ENCODE results near the gene RTL1. TPM values are rescaled to one million over a fixed set of nuclear protein-coding genes. Genes with fewer than 3 reads are reported as not detected.

RTL1 gene
- total RNA-seq, 1 donor from 2014 or later, result not detected

DNA sequence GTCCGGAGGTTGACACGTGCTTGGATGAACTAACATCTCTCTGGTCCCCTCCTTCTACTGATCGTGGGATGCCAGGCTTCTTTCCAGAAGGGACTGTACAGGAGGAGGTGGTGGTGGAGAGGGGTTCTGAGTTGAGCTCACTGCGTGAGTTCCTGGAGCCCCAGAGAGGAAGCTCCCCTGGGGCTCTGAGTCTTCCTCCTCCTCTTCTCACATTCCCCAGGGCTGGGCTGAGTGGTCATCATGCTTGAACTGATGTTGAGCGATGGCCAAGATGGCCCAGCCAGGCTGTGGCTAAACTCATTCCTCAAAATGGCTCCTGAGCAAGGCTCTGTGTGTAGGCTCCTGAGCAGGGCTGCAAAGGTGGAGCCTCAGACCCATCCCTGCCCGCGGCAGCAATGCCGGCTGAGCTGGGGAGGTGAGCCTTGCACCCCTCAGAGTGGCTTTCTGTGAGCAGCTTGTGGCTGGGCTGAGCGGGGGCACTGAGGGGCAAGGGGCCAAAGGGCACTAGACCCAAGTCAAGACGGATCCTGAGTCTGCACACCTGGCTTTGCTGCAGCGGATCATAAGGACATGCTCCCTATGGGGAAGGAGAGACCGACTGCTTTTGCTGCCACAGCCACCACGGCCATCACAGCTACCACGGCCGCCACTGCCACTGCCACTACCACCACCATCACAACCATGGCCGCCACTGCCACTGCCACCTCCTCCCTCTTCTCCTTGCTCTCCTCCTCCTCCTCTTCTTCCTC lies 42.2 kb downstream of the RTL1 start:
- Histone ChIP-seq H3K4me3 (no peak overlapping the region), H3K9me3 (no peaks in the 10 kb centered on the region), H3K36me3 (no peaks in the 10 kb centered on the region), H3K4me1 (no peaks in the 10 kb centered on the region), H3K27ac (no peak overlapping the region), H3K27me3 (peaks cover 7% of the 10 kb centered on the region)
- DNase-seq (peak; percentile 28), ATAC-seq (no peak)
- TF ChIP-seq, protein P1, sequence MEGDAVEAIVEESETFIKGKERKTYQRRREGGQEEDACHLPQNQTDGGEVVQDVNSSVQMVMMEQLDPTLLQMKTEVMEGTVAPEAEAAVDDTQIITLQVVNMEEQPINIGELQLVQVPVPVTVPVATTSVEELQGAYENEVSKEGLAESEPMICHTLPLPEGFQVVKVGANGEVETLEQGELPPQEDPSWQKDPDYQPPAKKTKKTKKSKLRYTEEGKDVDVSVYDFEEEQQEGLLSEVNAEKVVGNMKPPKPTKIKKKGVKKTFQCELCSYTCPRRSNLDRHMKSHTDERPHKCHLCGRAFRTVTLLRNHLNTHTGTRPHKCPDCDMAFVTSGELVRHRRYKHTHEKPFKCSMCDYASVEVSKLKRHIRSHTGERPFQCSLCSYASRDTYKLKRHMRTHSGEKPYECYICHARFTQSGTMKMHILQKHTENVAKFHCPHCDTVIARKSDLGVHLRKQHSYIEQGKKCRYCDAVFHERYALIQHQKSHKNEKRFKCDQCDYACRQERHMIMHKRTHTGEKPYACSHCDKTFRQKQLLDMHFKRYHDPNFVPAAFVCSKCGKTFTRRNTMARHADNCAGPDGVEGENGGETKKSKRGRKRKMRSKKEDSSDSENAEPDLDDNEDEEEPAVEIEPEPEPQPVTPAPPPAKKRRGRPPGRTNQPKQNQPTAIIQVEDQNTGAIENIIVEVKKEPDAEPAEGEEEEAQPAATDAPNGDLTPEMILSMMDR (IDR thresholded peaks at IDR 0.05), result no peak
- intact Hi-C loops (cut with DNase I), result no loop called here

DNA sequence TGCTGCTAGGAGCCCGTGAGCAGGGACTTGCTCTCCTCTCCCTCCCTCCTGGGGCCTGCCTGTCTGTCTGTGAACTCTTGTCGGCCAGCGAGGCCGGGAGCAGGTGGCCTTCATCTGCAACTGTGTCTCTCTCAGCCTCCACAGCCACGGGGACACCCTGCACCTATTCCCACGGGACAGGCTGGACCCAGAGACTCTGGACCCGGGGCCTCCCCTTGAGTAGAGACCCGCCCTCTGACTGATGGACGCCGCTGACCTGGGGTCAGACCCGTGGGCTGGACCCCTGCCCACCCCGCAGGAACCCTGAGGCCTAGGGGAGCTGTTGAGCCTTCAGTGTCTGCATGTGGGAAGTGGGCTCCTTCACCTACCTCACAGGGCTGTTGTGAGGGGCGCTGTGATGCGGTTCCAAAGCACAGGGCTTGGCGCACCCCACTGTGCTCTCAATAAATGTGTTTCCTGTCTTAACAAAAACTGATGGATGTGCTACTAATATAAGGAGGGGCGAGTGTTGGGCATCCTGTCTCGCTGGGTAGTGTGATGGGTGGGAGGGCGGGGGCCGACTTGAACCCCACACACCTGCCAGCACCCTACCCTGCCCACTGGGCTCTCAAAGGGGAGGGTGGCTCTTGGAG lies 42.9 kb downstream of the RTL1 start:
- no peaks in the 10 kb centered on the region for H3K4me1 ChIP-seq
- H3K27ac ChIP-seq, result no peak overlapping the region
- TF ChIP-seq, protein P1 (IDR thresholded peaks at IDR 0.05), result no peak
- H3K36me3 ChIP-seq, result no peaks in the 10 kb centered on the region
- intact Hi-C loops (cut with DNase I), result no loop called here
- peaks cover 7% of the 10 kb centered on the region for H3K27me3 ChIP-seq
- no peak overlapping the region for H3K4me3 ChIP-seq
- ATAC-seq (no peak), DNase-seq (no peak)
- H3K9me3 ChIP-seq, result no peaks in the 10 kb centered on the region

DNA sequence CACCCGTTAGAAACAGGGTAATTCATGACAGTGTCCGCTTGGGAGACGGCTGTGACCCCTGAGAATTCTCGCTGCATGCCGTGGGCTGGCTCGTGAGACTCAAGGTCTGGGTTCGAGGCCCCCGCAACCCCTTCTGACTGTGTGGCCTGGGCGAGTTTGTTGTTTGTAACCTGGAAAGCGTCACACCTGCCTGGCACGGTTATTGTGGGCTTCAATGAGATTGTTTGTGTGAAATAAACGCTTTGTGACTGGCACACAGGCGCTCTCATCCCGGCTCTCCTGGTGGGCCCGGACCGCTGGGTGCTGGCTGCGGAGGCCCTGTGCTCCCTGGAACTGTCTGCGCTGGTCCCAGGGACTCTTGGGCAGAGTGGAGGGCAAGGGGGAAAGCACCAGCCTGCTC lies 43.7 kb downstream of the RTL1 start:
- Histone ChIP-seq H3K4me1 (no peaks in the 10 kb centered on the region), H3K27ac (no peak overlapping the region), H3K27me3 (peaks cover 7% of the 10 kb centered on the region), H3K9me3 (no peaks in the 10 kb centered on the region), H3K36me3 (no peaks in the 10 kb centered on the region), H3K4me3 (no peak overlapping the region)
- DNase-seq (no peak), ATAC-seq (no peak)
- TF ChIP-seq, protein P1 (IDR thresholded peaks at IDR 0.05), result no peak
- intact Hi-C loops (cut with DNase I), result no loop called here

DNA sequence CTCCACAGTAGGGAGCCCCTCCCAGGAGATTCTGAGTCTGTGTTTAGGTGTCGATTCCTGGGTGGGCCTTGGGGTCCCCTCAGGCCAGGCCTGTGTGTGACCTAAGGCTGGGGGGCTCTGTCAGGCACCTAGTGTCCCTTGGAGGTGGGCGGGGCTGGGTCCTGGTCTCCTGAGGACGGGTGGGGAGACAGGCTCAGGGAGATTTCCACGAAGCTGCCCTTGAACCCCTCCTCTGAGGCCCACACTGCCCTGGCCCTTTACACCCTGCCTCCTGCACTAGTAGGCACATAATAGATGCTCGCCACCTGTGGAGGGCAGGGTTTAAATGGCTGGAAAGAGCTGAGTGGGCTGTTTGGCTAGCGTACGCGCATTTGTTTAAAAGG lies 44.7 kb downstream of the RTL1 start:
- TF ChIP-seq, protein P1 (IDR thresholded peaks at IDR 0.05), result no peak
- Histone ChIP-seq H3K4me1 (no peaks in the 10 kb centered on the region), H3K36me3 (no peaks in the 10 kb centered on the region), H3K4me3 (no peak overlapping the region), H3K27ac (no peak overlapping the region), H3K9me3 (no peaks in the 10 kb centered on the region), H3K27me3 (peaks cover 7% of the 10 kb centered on the region)
- ATAC-seq, result no peak
- intact Hi-C loops (cut with DNase I), result no loop called here
- no peak for DNase-seq

DNA sequence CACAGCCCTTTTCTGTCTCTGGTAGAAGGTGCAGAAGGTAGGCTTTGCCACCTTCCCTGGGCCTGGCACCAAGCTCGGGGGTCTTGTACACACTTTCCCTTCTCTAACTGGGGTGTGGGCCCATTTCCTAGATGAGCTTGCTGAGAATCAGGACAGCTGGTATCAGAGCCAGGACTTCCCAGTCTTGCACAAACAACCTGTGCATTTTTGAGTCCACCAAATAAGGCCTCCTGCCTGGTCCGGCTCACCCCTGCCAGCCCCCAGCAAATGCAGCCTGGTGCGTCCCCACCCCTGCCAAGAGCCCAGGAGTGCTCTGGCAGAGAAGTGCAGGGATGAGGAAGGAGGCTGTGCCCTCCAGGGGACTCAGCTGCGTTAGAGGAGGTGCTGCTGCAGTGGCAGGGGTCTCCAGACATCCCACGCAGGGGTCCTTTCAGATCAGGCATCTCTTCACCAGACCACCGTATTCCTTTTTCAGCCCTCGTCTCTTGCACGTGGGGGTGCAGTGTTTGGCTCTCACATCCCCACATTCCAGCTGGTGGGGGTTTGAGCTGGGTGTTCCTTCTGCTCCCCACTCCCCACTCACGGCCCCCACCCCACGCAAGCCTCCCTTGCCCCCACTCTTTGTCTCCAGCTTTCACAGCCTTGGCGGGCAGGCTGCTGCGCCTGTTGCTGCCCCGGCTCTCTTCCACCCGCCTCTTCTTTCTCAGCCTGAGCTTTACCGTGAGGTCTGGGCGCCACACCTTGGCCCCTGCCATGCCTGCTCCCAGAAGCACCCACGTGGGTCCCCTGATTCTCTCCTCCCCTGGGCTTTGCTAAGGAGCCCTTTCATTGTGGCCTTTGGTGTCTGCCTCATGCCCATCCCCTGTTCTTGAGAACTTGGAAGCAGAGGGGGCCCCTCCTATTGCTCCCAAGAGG lies 45.3 kb downstream of the RTL1 start:
- H3K4me1 ChIP-seq, result no peaks in the 10 kb centered on the region
- DNase-seq (no peak), ATAC-seq (no peak)
- TF ChIP-seq, protein P1 (IDR thresholded peaks at IDR 0.05), result no peak
- H3K9me3 ChIP-seq, result no peaks in the 10 kb centered on the region
- intact Hi-C loops (cut with DNase I), result no loop called here
- peaks cover 7% of the 10 kb centered on the region for H3K27me3 ChIP-seq
- no peak overlapping the region for H3K4me3 ChIP-seq
- H3K27ac ChIP-seq, result no peak overlapping the region
- H3K36me3 ChIP-seq, result no peaks in the 10 kb centered on the region
